GM10248 (cell line): ENCODE results near the gene WIPF3.

Experiments used
- CTCF ChIA-PET: fragments of 300-600 bp; sonication (Branson Sonifier 250); formaldehyde crosslinking; extraction: SDS; loops from one replicate; lab custom pipeline; 2021; ENCODE audit warnings: antibody characterized with exemption; lab: Yijun Ruan, JAX
- POLR2A ChIA-PET: fragments of 350-650 bp; sonication (Branson Sonifier 250); formaldehyde crosslinking; extraction: SDS; loops from one replicate; lab custom pipeline; 2020; ENCODE audit warnings: antibody characterized with exemption; lab: Yijun Ruan, JAX
- DNase-seq: peaks from one replicate; pipeline ENCODE4 v3.0.0; 2012; ENCODE audit errors: extremely low spot score
- CTCF ChIP-seq: IDR thresholded peaks from 2 replicates; pipeline ENCODE4 v1.5.1; 2012; ENCODE audit warnings: mild to moderate bottlenecking, low read depth; ENCODE audit errors: extremely low read depth, missing control alignments, control extremely low read depth

Gene WIPF3

GRCh38 chr7:29815181-29816105 lies 9.1 kb downstream of the WIPF3 start:
- POLR2A ChIA-PET = no interaction called here
- no peak for TF ChIP-seq CTCF
- no peak for DNase-seq
- CTCF ChIA-PET = interaction anchor here (1.0 kb wide), 1 partner anchor 10 kb away, joined by 4 read pairs; no protein-coding TSS in a partner anchor

GRCh38 chr7:29818308-29818707 lies 12.0 kb downstream of the WIPF3 start:
- no peak for TF ChIP-seq CTCF
- POLR2A ChIA-PET = no interaction called here
- CTCF ChIA-PET = interaction anchor here (1.8 kb wide), 1 partner anchor 10 kb away, joined by 5 read pairs; no protein-coding TSS in a partner anchor
- no peak for DNase-seq

GRCh38 chr7:29825775-29826529 lies 19.6 kb downstream of the WIPF3 start:
- ChIA-PET CTCF (interaction anchor here (1.0 to 1.3 kb wide), 3 partner anchors 9 to 76 kb away, joined by 3 to 4 read pairs (median 3); no protein-coding TSS in a partner anchor), POLR2A (no interaction called here)

GRCh38 chr7:29826530-29826822 lies 20.2 kb downstream of the WIPF3 start:
- CTCF ChIA-PET = no interaction called here
- TF ChIP-seq CTCF = no peak
- POLR2A ChIA-PET = no interaction called here
- DNase-seq = no peak

More at GRCh38 chr7:29825775-29826529, 19.6 kb downstream of the WIPF3 start:
- no peak for TF ChIP-seq CTCF
- DNase-seq = no peak

- no peak for DNase-seq
- ChIA-PET POLR2A (no interaction called here), CTCF (no interaction called here)
- TF ChIP-seq CTCF = no peak
Observed at GRCh38 chr7:29826904-29827303, 20.6 kb downstream of the WIPF3 start.

- ChIA-PET CTCF (no interaction called here), POLR2A (no interaction called here)
- TF ChIP-seq CTCF = no peak
- no peak for DNase-seq
Observed at GRCh38 chr7:29831705-29832104, 25.4 kb downstream of the WIPF3 start.
